COR-L47 (cell line): ENCODE data around the gene CACNA2D2.

Experiments
- DNase-seq: peaks from one replicate; lab custom pipeline; 2025; lab: John Stamatoyannopoulos, UW

The CACNA2D2 gene

GRCh38 chr3:50371133-50371685, 132.2 kb downstream of the CACNA2D2 start:
- DNase-seq, result no peak

- peak; percentile 40 for DNase-seq
Measured at GRCh38 chr3:50370594-50370993, 132.8 kb downstream of the CACNA2D2 start.

- no peak for DNase-seq
Measured at GRCh38 chr3:50369012-50369670, 134.3 kb downstream of the CACNA2D2 start.

- no peak for DNase-seq
Measured at GRCh38 chr3:50365842-50366220, 137.6 kb downstream of the CACNA2D2 start.

- peak; percentile 67 for DNase-seq
Measured at GRCh38 chr3:50365080-50365841, 138.2 kb downstream of the CACNA2D2 start.

- no peak for DNase-seq
Measured at GRCh38 chr3:50364573-50365079, 138.8 kb downstream of the CACNA2D2 start.

- no peak for DNase-seq
Measured at GRCh38 chr3:50359760-50360110, 143.7 kb downstream of the CACNA2D2 start.

GRCh38 chr3:50358911-50359759, 144.3 kb downstream of the CACNA2D2 start, which contains the start of gene TMEM115:
TMEM115 (minus strand) TSS chr3:50359521; CDS start chr3:50359063, 458 bp downstream.
- peak; percentile 85 for DNase-seq

GRCh38 chr3:50358355-50358910, 145.0 kb downstream of the CACNA2D2 start:
- no peak for DNase-seq

- DNase-seq, result no peak
Measured at GRCh38 chr3:50357481-50357880, 146.0 kb downstream of the CACNA2D2 start.

GRCh38 chr3:50356553-50356952, 146.9 kb downstream of the CACNA2D2 start:
- DNase-seq, result no peak

- no peak for DNase-seq
Measured at GRCh38 chr3:50355829-50356552, 147.4 kb downstream of the CACNA2D2 start.

- no peak for DNase-seq
Measured at GRCh38 chr3:50354850-50355249, 148.6 kb downstream of the CACNA2D2 start.

- DNase-seq, result no peak
Measured at GRCh38 chr3:50354186-50354764, 149.2 kb downstream of the CACNA2D2 start.

GRCh38 chr3:50353245-50354004, 150.0 kb downstream of the CACNA2D2 start:
- DNase-seq, result no peak

GRCh38 chr3:50352781-50353180, 150.7 kb downstream of the CACNA2D2 start:
- DNase-seq, result no peak

- no peak for DNase-seq
Measured at GRCh38 chr3:50351323-50351697, 152.1 kb downstream of the CACNA2D2 start.

- peak; percentile 72 for DNase-seq
Measured at GRCh38 chr3:50350527-50351322, 152.7 kb downstream of the CACNA2D2 start, which contains the start of the genes CYB561D2 and NPRL2. CYB561D2 (plus strand) TSS chr3:50350862; CDS start chr3:50351434, 572 bp downstream. NPRL2 (minus strand) TSS chr3:50350775; CDS start chr3:50350652, 123 bp downstream.

- no peak for DNase-seq
Measured at GRCh38 chr3:50350213-50350526, 153.3 kb downstream of the CACNA2D2 start.
